MM.1S (cell line): ENCODE results near the gene RARB.

ENCODE experiments used
- EZH2 ChIP-seq: fragments of 300-600 bp; sonication (generic); optimal IDR thresholded peaks from 2 replicates; pipeline ENCODE3; 2017; ENCODE audit warnings: low read depth, mild to moderate bottlenecking, antibody characterized with exemption, low read length, mixed read lengths
- TF ChIP-seq, protein P1 (sequence below): fragments of 300-600 bp; sonication (generic); IDR thresholded peaks from 2 replicates; pipeline ENCODE4 v1.5.1; 2016; ENCODE audit warnings: antibody characterized with exemption, low read length, mixed read lengths

- TF ChIP-seq, protein P1, sequence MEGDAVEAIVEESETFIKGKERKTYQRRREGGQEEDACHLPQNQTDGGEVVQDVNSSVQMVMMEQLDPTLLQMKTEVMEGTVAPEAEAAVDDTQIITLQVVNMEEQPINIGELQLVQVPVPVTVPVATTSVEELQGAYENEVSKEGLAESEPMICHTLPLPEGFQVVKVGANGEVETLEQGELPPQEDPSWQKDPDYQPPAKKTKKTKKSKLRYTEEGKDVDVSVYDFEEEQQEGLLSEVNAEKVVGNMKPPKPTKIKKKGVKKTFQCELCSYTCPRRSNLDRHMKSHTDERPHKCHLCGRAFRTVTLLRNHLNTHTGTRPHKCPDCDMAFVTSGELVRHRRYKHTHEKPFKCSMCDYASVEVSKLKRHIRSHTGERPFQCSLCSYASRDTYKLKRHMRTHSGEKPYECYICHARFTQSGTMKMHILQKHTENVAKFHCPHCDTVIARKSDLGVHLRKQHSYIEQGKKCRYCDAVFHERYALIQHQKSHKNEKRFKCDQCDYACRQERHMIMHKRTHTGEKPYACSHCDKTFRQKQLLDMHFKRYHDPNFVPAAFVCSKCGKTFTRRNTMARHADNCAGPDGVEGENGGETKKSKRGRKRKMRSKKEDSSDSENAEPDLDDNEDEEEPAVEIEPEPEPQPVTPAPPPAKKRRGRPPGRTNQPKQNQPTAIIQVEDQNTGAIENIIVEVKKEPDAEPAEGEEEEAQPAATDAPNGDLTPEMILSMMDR: no peak
- TF ChIP-seq EZH2: no peak
Observed at GRCh38 chr3:25631989-25632388, 203.9 kb downstream of the RARB start.
